HG02763 (cell line): ENCODE data around the gene FKBP11.
A peak's percentile ranks its signal among the peaks of the same experiment; 100 is the strongest.

Experiments used
- ATAC-seq: cut with Tn5 transposase; IDR thresholded peaks from one replicate; pipeline ENCODE4 v1.9.1; 2021; ENCODE audit warnings: mild to moderate bottlenecking, moderate library complexity; ENCODE audit not compliant: unreplicated experiment

Gene FKBP11

GRCh38 chr12:48956279-48957140 lies 31.2 kb upstream of the FKBP11 start:
- ATAC-seq: no peak

DNA sequence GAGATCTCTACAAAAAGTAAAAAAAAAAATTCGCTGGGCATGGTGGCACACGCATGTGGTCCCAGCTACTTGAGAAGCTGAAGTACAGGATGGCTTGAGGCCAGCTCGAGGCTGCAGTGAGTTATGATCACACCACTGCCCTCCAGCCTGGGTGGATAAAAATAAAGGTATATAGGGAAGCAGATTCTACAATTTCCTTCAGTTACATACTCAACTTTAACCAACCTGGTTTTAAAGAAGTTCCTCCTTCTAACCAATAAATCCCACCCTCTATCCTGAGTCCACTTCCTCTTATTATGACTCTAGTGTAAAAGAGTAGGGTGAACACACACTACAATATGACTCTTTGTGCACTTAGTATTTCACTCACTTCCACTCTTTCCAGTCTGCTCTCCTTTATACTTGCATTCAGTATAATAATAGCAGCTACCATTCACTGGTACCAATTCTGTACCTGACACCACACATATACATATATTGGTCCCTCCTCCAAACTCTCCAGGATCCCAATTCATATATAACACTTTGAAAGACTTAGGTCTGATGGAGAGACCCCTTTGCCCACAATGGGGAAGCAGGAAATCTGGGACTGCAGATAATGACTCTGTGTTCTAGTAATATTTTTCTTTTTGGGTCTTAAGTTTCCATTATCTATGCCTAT lies 29.7 kb upstream of the FKBP11 start:
- ATAC-seq: no peak

- ATAC-seq: no peak
Measured at GRCh38 chr12:48954061-48954460, 28.8 kb upstream of the FKBP11 start.

GRCh38 chr12:48952691-48953090 lies 27.4 kb upstream of the FKBP11 start:
- ATAC-seq: no peak

DNA sequence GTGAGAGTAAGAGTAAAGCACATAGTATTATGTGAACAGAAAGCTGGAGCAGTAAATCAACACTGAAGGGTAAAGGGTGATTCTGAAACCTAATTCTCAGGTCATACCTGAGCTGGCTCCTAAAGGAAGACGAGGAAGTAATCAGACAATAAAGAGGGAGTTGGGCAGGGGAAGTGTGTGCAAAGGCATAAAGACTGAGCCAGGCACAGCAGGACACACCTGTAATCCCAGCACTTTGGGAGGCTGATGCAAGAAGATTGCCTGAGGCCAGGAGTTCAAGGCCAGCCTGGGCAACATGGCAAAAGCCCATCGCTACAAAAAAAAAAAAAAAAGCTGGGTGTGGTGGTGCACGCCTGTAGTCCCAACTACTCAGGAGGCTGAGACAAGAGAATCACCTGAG lies 22.4 kb upstream of the FKBP11 start:
- no peak for ATAC-seq

GRCh38 chr12:48946943-48947342 lies 21.7 kb upstream of the FKBP11 start:
- ATAC-seq: no peak

DNA sequence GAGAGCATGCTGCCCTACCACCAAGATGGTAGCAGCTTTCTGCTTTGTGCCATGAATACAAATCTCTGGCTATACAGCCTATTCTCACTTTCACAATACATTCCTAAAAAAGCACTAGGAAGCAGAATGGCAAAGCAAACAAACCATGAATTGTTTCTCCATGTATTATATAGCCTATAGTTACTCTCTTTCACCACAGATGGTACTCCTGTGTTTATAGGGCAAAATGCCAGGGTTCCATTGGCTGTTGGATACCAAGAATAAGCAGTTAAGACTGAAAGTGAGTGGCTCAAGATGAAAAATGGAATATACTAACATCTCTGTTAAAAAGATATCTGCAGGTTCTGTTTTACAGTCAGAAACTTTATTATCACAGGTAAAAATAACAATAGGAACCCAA lies 20.9 kb upstream of the FKBP11 start:
- no peak for ATAC-seq

- no peak for ATAC-seq
Measured at GRCh38 chr12:48943221-48943620, 17.9 kb upstream of the FKBP11 start.

- ATAC-seq: no peak
Measured at GRCh38 chr12:48940181-48940580, 14.9 kb upstream of the FKBP11 start.

GRCh38 chr12:48938805-48939204 lies 13.5 kb upstream of the FKBP11 start:
- no peak for ATAC-seq

DNA sequence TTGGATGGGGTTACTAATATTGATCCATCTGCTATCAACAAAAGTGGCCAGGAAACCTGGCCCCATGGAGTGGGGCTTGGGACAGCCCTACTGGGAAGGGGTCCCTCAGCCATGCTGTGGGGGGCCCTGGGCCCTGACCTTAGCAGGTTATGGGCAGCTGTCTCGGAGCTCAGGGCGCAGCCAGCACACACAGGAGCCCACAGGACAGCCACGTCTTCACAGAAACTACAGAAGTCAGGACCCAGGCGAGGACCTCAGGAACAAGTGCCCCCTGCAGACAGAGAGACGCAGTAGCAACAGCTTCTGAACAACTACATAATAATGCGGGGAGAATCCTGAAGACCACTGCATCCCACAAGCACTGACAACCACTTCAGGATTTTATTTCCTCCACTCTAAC lies 11.9 kb upstream of the FKBP11 start:
- no peak for ATAC-seq

- no peak for ATAC-seq
Measured at GRCh38 chr12:48936379-48936979, 11.2 kb upstream of the FKBP11 start.

DNA sequence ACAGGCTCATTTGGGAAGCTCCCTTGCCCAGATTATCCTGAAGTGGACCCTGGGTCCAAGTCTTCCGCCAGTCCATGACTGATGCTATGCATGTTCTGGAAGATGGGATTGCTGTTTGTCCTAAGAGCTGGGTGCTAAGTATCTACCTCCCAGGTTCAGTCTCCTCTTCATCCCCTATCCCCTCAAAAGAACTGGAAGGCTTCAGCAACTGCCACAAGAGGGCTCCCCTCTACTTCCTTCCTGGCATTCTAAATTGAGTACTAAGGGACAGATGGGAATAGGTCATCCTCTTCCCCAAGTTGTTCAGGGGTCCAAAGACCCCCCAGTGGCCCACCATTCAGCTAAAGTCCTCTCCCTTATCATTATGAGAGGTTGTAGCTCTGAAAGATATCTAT lies 9.0 kb upstream of the FKBP11 start:
- no peak for ATAC-seq

DNA sequence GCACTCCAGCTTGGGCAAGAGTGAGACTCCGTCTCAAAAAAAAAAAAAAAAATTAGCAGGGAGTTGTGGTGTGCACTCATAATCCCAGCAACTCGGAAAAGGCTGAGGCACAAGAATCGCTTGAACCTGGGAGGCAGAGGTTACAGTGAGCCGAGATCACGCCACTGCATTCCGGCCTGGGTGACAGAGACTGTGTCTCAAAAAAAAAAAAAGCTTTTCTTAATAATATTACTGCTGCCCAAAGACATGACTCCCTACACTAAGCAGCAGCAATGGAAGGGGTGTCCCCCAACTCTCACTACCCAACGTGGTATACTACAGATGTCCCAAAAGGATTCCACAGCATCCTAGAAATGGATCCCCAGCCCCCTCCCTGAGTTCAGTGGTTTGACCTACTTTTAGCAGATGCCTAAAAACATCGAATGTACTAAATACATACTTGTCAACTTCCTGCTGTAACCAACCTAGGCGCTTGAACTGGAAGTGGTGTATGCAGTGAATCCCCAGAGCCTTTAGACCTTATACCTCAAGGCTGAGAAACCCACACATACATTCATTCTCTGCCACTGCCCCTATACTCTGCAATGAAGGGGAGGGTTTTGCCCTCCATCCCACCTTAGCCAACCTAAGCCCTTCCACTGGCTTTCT lies 8.5 kb upstream of the FKBP11 start:
- ATAC-seq: no peak

DNA sequence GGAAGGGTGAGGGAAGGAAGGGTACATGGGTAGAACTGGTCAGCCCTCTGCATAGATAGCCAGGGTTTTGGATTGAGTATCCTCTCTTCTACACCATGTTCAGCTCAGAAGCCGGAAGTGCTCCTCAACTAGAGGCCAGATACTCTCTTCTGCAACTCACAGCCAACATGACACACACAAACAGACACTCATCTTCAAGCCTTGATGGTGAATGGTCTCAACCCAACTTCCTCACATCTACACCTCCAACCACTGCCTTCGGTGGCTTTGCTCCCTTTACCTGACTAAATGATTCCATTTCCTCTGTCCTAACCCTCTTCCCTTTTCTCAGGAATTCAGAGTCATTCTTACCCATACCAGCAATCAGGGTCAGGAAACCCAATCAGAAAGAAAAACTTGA lies 7.6 kb upstream of the FKBP11 start:
- ATAC-seq: no peak

- ATAC-seq: no peak
Measured at GRCh38 chr12:48930475-48930874, 5.2 kb upstream of the FKBP11 start.

DNA sequence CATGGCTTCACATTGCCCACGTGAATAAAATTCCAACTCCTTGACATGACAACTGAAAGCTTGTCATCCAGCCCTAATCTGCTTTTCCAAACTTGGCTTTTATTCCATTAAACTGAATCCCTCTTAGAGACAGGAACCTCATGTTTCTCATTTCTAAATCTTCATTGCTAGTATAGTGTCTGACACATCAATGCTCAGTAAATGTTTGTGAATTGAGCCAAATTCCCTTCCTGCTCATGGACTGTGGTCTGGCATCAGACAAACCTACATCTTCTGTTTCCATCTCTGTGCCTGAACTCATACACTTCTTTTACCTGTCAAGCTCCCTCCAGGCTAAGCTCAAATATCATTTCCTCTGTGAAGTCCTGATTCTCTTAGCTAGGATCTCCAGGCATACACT lies 4.3 kb upstream of the FKBP11 start:
- ATAC-seq: no peak

DNA sequence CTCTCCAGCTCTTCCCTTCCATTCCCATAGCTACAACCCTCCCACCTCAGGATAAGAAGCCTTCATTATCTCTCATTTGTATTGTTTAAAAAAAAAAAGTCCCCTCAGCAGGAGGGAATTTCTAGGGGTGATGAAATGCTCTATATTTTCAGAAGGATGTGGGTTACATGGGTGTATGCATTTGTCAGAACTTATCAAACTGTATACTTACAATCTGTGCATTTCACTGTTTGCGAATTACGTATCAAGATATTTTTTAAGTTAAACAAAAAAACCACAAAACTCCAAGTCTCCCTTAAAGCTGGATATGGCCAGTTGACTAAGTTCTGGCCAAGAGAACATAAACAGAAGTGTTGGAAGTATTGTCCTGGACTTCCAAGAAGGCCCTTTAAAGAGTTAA lies 2.0 kb upstream of the FKBP11 start:
- ATAC-seq: no peak

- peak; percentile 67 for ATAC-seq
Measured at GRCh38 chr12:48924617-48925303, 532 bp downstream of the FKBP11 start.

GRCh38 chr12:48923117-48923516 lies 2.2 kb downstream of the FKBP11 start:
- ATAC-seq: no peak
